ENCODE data around the gene TTC3. TPM values are rescaled to one million over a fixed set of nuclear protein-coding genes. Genes with fewer than 3 reads are reported as not detected.

Gene TTC3
- total and polyA plus RNA-seq, 2 of the 13 experiments (the other 11 are each of a cell fraction or from before 2014, with no cell fraction given): 55.7 to 108 TPM

DNA sequence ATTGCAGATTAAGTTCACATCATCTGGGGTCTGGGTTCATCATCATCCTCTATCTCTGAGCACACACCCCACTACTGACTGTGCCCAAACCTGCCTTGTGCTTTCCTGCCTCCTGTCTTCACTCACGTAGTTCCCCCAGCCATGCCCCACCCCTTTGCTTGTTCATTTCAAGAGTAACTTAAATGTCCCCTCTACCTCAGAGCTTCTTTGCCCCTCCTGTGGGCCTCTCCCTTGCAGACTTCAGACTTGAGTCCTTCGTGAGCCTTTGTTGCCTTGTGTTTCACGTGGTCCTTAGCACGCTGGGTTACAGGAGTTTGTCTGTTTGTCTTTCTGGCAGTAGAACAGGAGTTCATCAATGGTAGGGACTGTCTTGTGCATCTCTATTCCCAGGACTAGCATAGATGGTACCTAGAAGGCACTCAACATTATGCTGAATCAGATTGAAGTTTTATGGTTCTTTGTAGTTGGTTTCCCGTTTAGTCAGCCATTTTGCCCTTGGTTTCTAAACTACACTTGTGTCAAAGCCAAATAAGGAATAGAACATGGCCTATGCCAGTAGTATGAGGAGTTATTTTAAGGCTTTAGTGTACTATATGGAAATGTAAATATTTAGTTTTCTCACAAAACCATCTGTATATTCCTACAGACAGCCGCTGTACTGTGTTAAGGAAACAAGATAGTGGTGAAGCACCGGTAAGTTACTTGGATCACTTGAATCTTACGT, 86.2 kb downstream of the TTC3 start:
- intact Hi-C loops (cut with micrococcal nuclease; ENCODE audit: unreplicated experiment): no loop called here
- BruUV-seq (replicated peaks): no TSS peak
- ATAC-seq: no peak

More for the DNA sequence above, 86.2 kb downstream of the TTC3 start:
- CTCF ChIA-PET (ENCODE audit: low intra/inter-chr PET ratio, low total read pairs): no interaction called here
- Histone ChIP-seq H3K4me1 (ENCODE audit: insufficient read depth, low read length) (peaks cover 16% of the 10 kb centered on the region), H3K27ac (ENCODE audit: extremely low read length, insufficient read depth, low read length) (no peak overlapping the region), H2AFZ (ENCODE audit: low read length) (no peak overlapping the region), H3K79me2 (ENCODE audit: insufficient read depth, low read length) (no peaks in the 10 kb centered on the region), H3K9me3 (ENCODE audit: low read length) (no peaks in the 10 kb centered on the region), H3K36me3 (replicated peaks in 1 of 2; ENCODE audit: control insufficient read depth in 1 of 2, insufficient read depth in 2 of 2, low read length in 2 of 2) (peaks cover 17 to 54% of the 10 kb centered on the region in 2 experiments), H3K27me3 (ENCODE audit: control insufficient read depth in 1 of 2, insufficient read depth in 2 of 2, low read length in 2 of 2) (no peaks in the 10 kb centered on the region), H3K9ac (ENCODE audit: insufficient read depth, low read depth, low read length) (no peak overlapping the region), H4K20me1 (ENCODE audit: insufficient read depth, low read length) (no peaks in the 10 kb centered on the region), H3K4me3 (replicated peaks in 1 of 3; ENCODE audit: insufficient read depth in 1 of 3, low read depth in 2 of 3, low read length in 3 of 3) (no peak overlapping the region), H3K4me2 (ENCODE audit: low read depth, low read length) (no peak overlapping the region)
- in situ Hi-C loops (cut with HindIII; ENCODE audit: extremely low pct_ligation_motif_present, low pct_unique_long_range_greater_than_20kb): no loop called here
- DNase-seq (ENCODE audit: low spot score): no peak
- 91% methylated on average over 8 of the region's 8 CpGs for WGBS (ENCODE audit: low lambda C conversion rate)
- no peak for TF ChIP-seq ZFP82 (CRISPR knock-in tag; IDR thresholded peaks at IDR 0.05; ENCODE audit: borderline replicate concordance)
- TF ChIP-seq ZNF782 (CRISPR knock-in tag; IDR thresholded peaks at IDR 0.05; ENCODE audit: borderline replicate concordance): no peak
- TF ChIP-seq CHD2 (IDR thresholded peaks at IDR 0.05; ENCODE audit: low read depth, low read length): no peak
- TF ChIP-seq, protein P1, sequence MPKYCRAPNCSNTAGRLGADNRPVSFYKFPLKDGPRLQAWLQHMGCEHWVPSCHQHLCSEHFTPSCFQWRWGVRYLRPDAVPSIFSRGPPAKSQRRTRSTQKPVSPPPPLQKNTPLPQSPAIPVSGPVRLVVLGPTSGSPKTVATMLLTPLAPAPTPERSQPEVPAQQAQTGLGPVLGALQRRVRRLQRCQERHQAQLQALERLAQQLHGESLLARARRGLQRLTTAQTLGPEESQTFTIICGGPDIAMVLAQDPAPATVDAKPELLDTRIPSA (CRISPR knock-in tag; IDR thresholded peaks at IDR 0.05; ENCODE audit: borderline replicate concordance): no peak
- TF ChIP-seq MAFK (conservative IDR thresholded peaks at IDR 0.05 in 1 of 2, IDR thresholded peaks at IDR 0.05 in 1 of 2; ENCODE audit: low read length in 2 of 2): peak in 1 of 2 experiments; percentile 28; a peak in 1 of 4 replicates
- TF ChIP-seq HES4 (CRISPR knock-in tag; IDR thresholded peaks at IDR 0.05; ENCODE audit: borderline replicate concordance): no peak
- 0 out of 2 replicates have a peak, but pooled peaks have one; percentile 20 for TF ChIP-seq MAFF (IDR thresholded peaks at IDR 0.05; ENCODE audit: low read depth, low read length)
- TF ChIP-seq TEAD2 (CRISPR knock-in tag; IDR thresholded peaks at IDR 0.05): no peak
- TF ChIP-seq ASH2L (IDR thresholded peaks at IDR 0.05; ENCODE audit: insufficient read length, low read depth, low read length): no peak
- TF ChIP-seq MTA1 (CRISPR knock-in tag; IDR thresholded peaks at IDR 0.05; ENCODE audit: borderline replicate concordance): no peak
- TF ChIP-seq CAMTA2 (CRISPR knock-in tag; IDR thresholded peaks at IDR 0.05; ENCODE audit: borderline replicate concordance): no peak
- TF ChIP-seq, protein P2, sequence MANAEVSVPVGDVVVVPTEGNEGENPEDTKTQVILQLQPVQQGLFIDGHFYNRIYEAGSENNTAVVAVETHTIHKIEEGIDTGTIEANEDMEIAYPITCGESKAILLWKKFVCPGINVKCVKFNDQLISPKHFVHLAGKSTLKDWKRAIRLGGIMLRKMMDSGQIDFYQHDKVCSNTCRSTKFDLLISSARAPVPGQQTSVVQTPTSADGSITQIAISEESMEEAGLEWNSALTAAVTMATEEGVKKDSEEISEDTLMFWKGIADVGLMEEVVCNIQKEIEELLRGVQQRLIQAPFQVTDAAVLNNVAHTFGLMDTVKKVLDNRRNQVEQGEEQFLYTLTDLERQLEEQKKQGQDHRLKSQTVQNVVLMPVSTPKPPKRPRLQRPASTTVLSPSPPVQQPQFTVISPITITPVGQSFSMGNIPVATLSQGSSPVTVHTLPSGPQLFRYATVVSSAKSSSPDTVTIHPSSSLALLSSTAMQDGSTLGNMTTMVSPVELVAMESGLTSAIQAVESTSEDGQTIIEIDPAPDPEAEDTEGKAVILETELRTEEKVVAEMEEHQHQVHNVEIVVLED (CRISPR knock-in tag; IDR thresholded peaks at IDR 0.05; ENCODE audit: borderline replicate concordance): no peak
- no peak for TF ChIP-seq KLF6 (CRISPR knock-in tag; IDR thresholded peaks at IDR 0.05)
- TF ChIP-seq, protein P3, sequence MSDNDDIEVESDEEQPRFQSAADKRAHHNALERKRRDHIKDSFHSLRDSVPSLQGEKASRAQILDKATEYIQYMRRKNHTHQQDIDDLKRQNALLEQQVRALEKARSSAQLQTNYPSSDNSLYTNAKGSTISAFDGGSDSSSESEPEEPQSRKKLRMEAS (IDR thresholded peaks at IDR 0.05): no peak
- TF ChIP-seq HHEX (CRISPR knock-in tag; IDR thresholded peaks at IDR 0.05): no peak
- POLR2A ChIA-PET: no interaction called here
- FAIRE-seq: no peak

Measured in HepG2 (cell line).